Endodermal cell (in vitro differentiated cells): ENCODE data around the gene THADA. TPM values are rescaled to one million over a fixed set of nuclear protein-coding genes. Genes with fewer than 3 reads are reported as not detected.
A peak's percentile ranks its signal among the peaks of the same experiment; 100 is the strongest.

Experiments
- DNase-seq: peaks from one replicate; pipeline ENCODE4 v3.0.0-alpha.2; 2017
- H3K27ac ChIP-seq: 2 replicates; pipeline ENCODE4 v1.5.1; 2013; ENCODE audit warnings: mild to moderate bottlenecking, low read depth, low read length, moderate library complexity
- H3K27me3 ChIP-seq: 2 replicates; pipeline ENCODE4 v1.6.1; 2013; ENCODE audit warnings: mild to moderate bottlenecking, low read length, moderate library complexity; ENCODE audit not compliant: insufficient read depth, control insufficient read depth, poor library complexity, severe bottlenecking
- H3K36me3 ChIP-seq: 2 replicates; pipeline ENCODE4 v1.7.0; 2013; ENCODE audit warnings: mild to moderate bottlenecking, low read length, moderate library complexity; ENCODE audit not compliant: control insufficient read depth, insufficient read depth
- H3K4me1 ChIP-seq: one replicate; pipeline ENCODE4 v1.7.0; 2013; ENCODE audit warnings: low read length; ENCODE audit not compliant: control insufficient read depth, insufficient read depth
- H3K4me3 ChIP-seq: 2 replicates; pipeline ENCODE4 v1.5.1; 2013; ENCODE audit warnings: mild to moderate bottlenecking, low read length, moderate library complexity
- H3K9ac ChIP-seq: 2 replicates; pipeline ENCODE4 v1.6.1; 2013; ENCODE audit warnings: mild to moderate bottlenecking, low read length, moderate library complexity; ENCODE audit not compliant: poor library complexity, severe bottlenecking; ENCODE audit errors: extremely low read depth
- H3K9me3 ChIP-seq: 2 replicates; pipeline ENCODE4 v1.6.1; 2013; ENCODE audit warnings: mild to moderate bottlenecking, low read length, moderate library complexity; ENCODE audit not compliant: control insufficient read depth
- H3K27ac Mint-ChIP-seq: 2 replicates; pipeline ENCODE4 v1.8.0; 2020; ENCODE audit warnings: mixed read lengths
- H3K27me3 Mint-ChIP-seq: 2 replicates; pipeline ENCODE4 v1.8.0; 2021; ENCODE audit warnings: mild to moderate bottlenecking, mixed read lengths; ENCODE audit not compliant: insufficient read depth
- H3K36me3 Mint-ChIP-seq: 2 replicates; pipeline ENCODE4 v1.8.0; 2020; ENCODE audit warnings: low read depth, mixed read lengths
- H3K4me1 Mint-ChIP-seq: 2 replicates; pipeline ENCODE4 v1.8.0; 2020; ENCODE audit warnings: mixed read lengths
- H3K4me3 Mint-ChIP-seq: 2 replicates; pipeline ENCODE4 v1.8.0; 2020; ENCODE audit warnings: mild to moderate bottlenecking, moderate library complexity, mixed read lengths
- H3K9me3 Mint-ChIP-seq: 2 replicates; pipeline ENCODE4 v1.8.0; 2020; ENCODE audit warnings: mild to moderate bottlenecking, mixed read lengths
- WGBS, 2 experiments: methylation state at CpG; one replicate each; pipeline versions ENCODE4 v1.1.5 to v1.1.7; 2013; ENCODE audit warnings: missing lambda C conversion rate in 2 of 2, mixed read lengths in 1 of 2; ENCODE audit not compliant: insufficient coverage in 1 of 2, insufficient read length in 1 of 2; 5-methylcytosine and 5-hydroxymethylcytosine counted together
- total RNA-seq, 2 donors: library from RNA; stranded (reverse); fragmentation: NEBNext Ultra II Directional in 1 of 2; extraction: Animal tissue kit (Norgen Biotek cat#: 25700) in 1 of 2; gene quantifications; 2 replicates in 1 of 2; 3 replicates in 1 of 2; pipeline ENCODE4 v1.2.1, GENCODE V29; 2021
- TF ChIP-seq, protein P1 (sequence below): fragments of 200-600 bp; sonication (generic); conservative IDR thresholded peaks from 2 replicates; pipeline ENCODE4 v1.5.0; 2021; ENCODE audit warnings: antibody characterized with exemption, mild to moderate bottlenecking

The THADA gene
- total RNA-seq, 2 donors from 2014 or later, result 32.8 to 35.0 TPM

DNA sequence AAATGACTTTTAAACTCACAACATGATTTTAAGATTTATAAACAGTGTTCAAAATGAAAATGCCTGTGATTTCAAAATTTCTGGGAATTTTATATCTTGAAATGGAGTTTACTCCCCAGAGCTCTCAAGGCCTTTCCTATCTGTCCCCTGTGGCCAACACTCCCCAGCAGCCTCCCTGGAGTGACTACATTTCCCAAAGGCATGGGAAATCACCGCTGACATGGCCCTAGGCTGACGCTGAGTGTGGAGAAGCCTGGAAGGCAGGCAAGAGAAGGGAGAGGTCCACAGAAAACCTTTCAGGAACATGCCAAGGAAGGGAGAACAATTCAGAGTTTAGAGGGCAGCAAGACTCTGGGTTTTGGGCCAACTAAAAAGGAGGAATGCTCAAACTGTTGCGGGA, 349.2 kb downstream of the THADA start:
- Mint-ChIP-seq H3K4me3 (no peak overlapping the region), H3K36me3 (peaks cover 5% of the 10 kb centered on the region), H3K27ac (peak overlapping the region; percentile 32), H3K9me3 (no peaks in the 10 kb centered on the region), H3K27me3 (no peaks in the 10 kb centered on the region), H3K4me1 (peaks cover 7% of the 10 kb centered on the region)
- 73 to 77% methylated on average over 3 of the region's 3 CpGs for WGBS, 2 experiments
- Histone ChIP-seq H3K27me3 (no peaks in the 10 kb centered on the region), H3K4me1 (no peaks in the 10 kb centered on the region), H3K9ac (no peak overlapping the region), H3K9me3 (no peaks in the 10 kb centered on the region), H3K4me3 (no peak overlapping the region), H3K36me3 (no peaks in the 10 kb centered on the region), H3K27ac (no peak overlapping the region)
- TF ChIP-seq, protein P1, sequence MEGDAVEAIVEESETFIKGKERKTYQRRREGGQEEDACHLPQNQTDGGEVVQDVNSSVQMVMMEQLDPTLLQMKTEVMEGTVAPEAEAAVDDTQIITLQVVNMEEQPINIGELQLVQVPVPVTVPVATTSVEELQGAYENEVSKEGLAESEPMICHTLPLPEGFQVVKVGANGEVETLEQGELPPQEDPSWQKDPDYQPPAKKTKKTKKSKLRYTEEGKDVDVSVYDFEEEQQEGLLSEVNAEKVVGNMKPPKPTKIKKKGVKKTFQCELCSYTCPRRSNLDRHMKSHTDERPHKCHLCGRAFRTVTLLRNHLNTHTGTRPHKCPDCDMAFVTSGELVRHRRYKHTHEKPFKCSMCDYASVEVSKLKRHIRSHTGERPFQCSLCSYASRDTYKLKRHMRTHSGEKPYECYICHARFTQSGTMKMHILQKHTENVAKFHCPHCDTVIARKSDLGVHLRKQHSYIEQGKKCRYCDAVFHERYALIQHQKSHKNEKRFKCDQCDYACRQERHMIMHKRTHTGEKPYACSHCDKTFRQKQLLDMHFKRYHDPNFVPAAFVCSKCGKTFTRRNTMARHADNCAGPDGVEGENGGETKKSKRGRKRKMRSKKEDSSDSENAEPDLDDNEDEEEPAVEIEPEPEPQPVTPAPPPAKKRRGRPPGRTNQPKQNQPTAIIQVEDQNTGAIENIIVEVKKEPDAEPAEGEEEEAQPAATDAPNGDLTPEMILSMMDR, result no peak
- DNase-seq, result peak; percentile 68

DNA sequence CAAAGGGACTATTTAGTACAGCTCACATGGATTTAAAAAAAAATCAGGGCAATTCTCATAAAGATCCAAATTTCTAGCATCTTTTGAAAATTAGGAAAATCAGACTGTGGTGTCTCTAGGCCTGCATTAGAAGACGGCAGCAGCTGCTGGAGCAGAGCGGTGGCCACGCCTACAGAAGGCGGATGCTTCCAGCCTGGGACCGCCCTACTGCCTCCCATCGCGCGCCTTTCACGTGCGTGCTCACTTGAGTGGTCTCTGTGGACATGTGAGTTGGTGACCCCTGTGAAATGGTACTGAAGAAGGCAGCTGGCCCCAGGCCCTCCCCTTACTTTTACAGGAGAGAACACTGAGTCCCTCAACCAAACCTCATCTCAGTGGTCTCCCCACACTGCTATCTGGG, 354.3 kb downstream of the THADA start:
- peak; percentile 52 for DNase-seq

DNA sequence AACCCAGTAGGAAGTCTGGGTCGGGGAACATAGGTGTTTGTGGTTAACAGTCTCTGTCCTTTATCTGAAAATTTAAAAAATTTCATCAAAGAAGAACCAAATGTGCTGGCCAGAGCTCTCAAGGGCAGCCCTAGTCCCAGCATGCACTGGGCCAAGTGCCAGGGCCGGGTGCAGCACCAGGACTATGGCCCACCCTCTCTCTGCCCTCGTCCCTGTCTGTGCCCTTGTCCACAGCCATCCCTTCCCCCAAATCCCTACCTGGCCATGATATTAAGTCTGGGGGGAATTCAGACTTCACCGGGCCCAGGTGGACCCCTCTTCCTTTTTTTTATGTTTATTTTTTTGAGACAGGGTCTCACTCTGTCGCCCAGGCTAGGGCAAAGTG, 355.1 kb downstream of the THADA start:
- 81 to 93% methylated on average over 4 to 5 of the region's 5 CpGs for WGBS, 2 experiments
- H3K36me3 Mint-ChIP-seq, result peaks cover 3% of the 10 kb centered on the region

More for the DNA sequence above, 354.3 kb downstream of the THADA start:
- Mint-ChIP-seq H3K4me1 (no peaks in the 10 kb centered on the region), H3K36me3 (peaks cover 1% of the 10 kb centered on the region), H3K9me3 (no peaks in the 10 kb centered on the region), H3K4me3 (no peak overlapping the region), H3K27ac (no peak overlapping the region), H3K27me3 (no peaks in the 10 kb centered on the region)
- Histone ChIP-seq H3K27ac (no peak overlapping the region), H3K4me3 (no peak overlapping the region), H3K4me1 (no peaks in the 10 kb centered on the region), H3K9me3 (no peaks in the 10 kb centered on the region), H3K36me3 (no peaks in the 10 kb centered on the region), H3K9ac (no peak overlapping the region), H3K27me3 (no peaks in the 10 kb centered on the region)
- TF ChIP-seq, protein P1, result no peak
- WGBS, 2 experiments, result 92 to 93% methylated on average over 10 of the region's 10 CpGs

More for the DNA sequence above, 355.1 kb downstream of the THADA start:
- no peaks in the 10 kb centered on the region for H3K27me3 Mint-ChIP-seq
- Histone ChIP-seq H3K36me3 (no peaks in the 10 kb centered on the region), H3K9me3 (no peaks in the 10 kb centered on the region), H3K4me3 (no peak overlapping the region), H3K4me1 (no peaks in the 10 kb centered on the region), H3K27ac (no peak overlapping the region), H3K27me3 (no peaks in the 10 kb centered on the region), H3K9ac (no peak overlapping the region)
- H3K4me1 Mint-ChIP-seq, result no peaks in the 10 kb centered on the region
- H3K9me3 Mint-ChIP-seq, result no peaks in the 10 kb centered on the region
- DNase-seq, result no peak
- no peak overlapping the region for H3K27ac Mint-ChIP-seq
- TF ChIP-seq, protein P1, result no peak
- H3K4me3 Mint-ChIP-seq, result no peak overlapping the region
